GM12872 (cell line): ENCODE data around the gene TRIM38.
A peak's percentile ranks its signal among the peaks of the same experiment; 100 is the strongest.

Experiments
- TF ChIP-seq, protein P1 (sequence below): IDR thresholded peaks from 3 replicates; pipeline ENCODE4 v1.5.1; 2011; ENCODE audit warnings: low read depth, mild to moderate bottlenecking, low read length, moderate library complexity; ENCODE audit not compliant: insufficient read depth

TRIM38 gene

DNA sequence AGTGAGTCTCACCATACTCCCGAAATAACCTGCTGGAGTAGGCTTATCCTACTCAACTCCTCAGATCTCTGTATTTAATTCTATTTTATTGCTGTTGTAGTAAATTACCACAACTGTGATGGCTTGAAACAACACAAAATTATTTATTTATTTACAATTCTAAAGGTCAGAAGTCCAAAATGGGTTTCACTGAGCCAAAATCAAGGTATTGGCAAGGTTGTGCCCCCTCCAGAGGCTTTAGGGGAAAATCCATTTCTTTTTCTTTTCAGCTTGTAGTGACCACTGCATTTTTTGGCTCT lies 31.2 kb upstream of the TRIM38 start:
- TF ChIP-seq, protein P1, sequence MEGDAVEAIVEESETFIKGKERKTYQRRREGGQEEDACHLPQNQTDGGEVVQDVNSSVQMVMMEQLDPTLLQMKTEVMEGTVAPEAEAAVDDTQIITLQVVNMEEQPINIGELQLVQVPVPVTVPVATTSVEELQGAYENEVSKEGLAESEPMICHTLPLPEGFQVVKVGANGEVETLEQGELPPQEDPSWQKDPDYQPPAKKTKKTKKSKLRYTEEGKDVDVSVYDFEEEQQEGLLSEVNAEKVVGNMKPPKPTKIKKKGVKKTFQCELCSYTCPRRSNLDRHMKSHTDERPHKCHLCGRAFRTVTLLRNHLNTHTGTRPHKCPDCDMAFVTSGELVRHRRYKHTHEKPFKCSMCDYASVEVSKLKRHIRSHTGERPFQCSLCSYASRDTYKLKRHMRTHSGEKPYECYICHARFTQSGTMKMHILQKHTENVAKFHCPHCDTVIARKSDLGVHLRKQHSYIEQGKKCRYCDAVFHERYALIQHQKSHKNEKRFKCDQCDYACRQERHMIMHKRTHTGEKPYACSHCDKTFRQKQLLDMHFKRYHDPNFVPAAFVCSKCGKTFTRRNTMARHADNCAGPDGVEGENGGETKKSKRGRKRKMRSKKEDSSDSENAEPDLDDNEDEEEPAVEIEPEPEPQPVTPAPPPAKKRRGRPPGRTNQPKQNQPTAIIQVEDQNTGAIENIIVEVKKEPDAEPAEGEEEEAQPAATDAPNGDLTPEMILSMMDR, result no peak

DNA sequence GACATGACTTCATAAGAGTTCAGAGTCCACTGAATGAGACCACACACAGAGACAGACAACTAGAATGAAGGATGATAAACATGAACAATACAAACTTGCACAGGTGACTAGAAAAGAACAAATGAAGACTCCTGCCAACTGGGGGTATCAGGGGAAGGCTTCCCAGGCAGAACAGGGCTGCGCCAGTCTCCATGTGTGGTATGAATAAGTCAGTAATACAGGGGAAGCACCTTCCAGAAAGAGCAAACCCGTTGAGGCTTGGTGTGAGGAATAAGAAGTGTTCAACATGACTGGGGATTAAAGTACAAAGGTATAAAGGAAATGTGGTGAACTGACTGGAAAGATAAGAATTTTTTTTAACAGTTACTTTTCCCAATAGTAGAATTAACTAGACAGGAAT lies 28.4 kb upstream of the TRIM38 start:
- TF ChIP-seq, protein P1, result no peak

- TF ChIP-seq, protein P1, result no peak
These were observed 27.8 kb upstream of the TRIM38 start for GRCh38 chr6:25934735-25935313.

- TF ChIP-seq, protein P1, result no peak
These were observed 26.6 kb upstream of the TRIM38 start for GRCh38 chr6:25935953-25936352.

DNA sequence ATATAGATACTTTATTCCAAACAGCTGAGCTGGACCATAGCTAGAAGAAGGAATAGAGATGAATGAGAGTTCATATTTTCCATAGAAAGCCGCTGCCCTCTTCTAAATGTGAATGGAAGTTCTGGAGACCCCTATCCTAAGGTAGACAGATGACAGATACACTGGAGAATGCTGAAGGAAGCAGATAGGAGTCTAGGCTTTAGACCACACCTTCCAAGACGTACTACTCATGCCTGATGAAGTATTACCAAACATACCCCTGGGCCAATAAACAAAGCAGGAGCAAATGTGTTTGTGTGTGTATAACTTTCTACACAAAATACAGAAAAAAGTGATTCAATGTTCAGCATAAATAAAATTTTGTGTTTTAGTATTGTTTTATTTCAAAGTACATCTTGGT lies 23.0 kb upstream of the TRIM38 start:
- TF ChIP-seq, protein P1, result no peak

DNA sequence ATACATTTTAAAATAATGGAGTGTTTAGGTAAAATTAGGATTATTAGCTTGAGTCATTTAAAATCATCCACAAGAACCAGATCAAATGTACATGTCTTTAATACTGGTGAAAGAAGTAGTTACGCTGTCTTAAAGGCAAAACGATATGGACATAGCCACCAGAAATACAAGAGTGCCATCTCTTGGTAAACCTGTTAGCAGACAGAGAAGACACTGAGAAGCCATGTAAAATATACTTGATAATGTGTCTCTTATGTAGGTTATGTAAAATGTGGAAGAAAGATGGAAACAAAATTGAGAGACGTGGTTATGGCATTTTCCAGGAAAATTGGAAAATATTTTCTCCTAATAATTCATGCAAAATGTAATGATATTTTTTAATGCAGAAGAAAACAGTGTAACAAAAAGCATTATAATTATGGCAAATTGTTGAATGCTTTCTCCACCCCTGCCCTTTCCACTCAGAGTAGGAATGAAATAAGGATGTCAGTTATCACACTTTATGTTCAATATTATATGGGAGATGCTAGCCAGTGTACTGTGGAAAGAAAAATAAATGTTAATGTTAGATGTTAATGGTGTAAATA lies 19.9 kb upstream of the TRIM38 start:
- TF ChIP-seq, protein P1, result peak; percentile 62

DNA sequence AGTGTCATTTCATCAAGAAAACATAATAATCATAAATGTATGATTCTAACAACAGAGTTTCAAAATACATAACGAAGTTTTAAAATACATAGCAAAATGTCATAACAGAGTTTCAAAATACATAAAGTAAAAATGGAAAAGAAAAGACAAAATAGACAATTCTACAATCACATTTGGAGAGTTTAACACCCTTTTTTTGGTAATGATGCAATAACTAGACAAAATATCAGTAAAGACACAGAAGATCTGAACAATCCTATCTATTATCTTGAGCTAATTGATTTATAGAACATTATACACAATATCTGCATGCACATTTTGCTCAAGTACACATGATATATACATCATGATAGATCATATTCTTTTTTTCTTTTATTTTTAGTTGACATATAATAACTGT lies 18.7 kb upstream of the TRIM38 start:
- TF ChIP-seq, protein P1, result no peak
